ENCODE results near the gene LRPAP1.
"Not testable (repeated sequence)": the region's sequence is repeated elsewhere in the genome, so short reads cannot be mapped to it uniquely, and the experiment has no call there.

The LRPAP1 gene

GRCh38 chr4:3461515-3462291 is 70.5 kb downstream of the LRPAP1 start:
- DNase-seq (ENCODE audit: low read depth in 3 of 3), result no peak

- no peak for DNase-seq (ENCODE audit: low read depth in 3 of 3)
Observed at GRCh38 chr4:3460926-3461325, 71.3 kb downstream of the LRPAP1 start.

- DNase-seq (ENCODE audit: low read depth in 3 of 3), result not testable (repeated sequence)
Observed at GRCh38 chr4:3459156-3459555, 73.1 kb downstream of the LRPAP1 start.

GRCh38 chr4:3458371-3458770 is 73.9 kb downstream of the LRPAP1 start:
- no peak for DNase-seq (ENCODE audit: low read depth in 3 of 3)

- not testable (repeated sequence) for DNase-seq (ENCODE audit: low read depth in 3 of 3)
Observed at GRCh38 chr4:3455596-3455995, 76.6 kb downstream of the LRPAP1 start.
